GM23338 (cell line): ENCODE results near the gene PHTF2. TPM values are rescaled to one million over a fixed set of nuclear protein-coding genes. Genes with fewer than 3 reads are reported as not detected.

Experiments
- ATAC-seq: fragments of 200-7000 bp; cut with Tn5 transposase; 3 replicates; pipeline ENCODE4 v1.9.1; 2020
- DNase-seq: peaks from one replicate; pipeline ENCODE4 v3.0.0-alpha.2; 2015; ENCODE audit warnings: low spot score
- H2AFZ ChIP-seq: fragments of 200-600 bp; sonication (generic); 2 replicates; pipeline ENCODE4 v1.8.0; 2016; ENCODE audit warnings: antibody characterized with exemption, mild to moderate bottlenecking, moderate library complexity
- H3F3A ChIP-seq: fragments of 200-600 bp; sonication (generic); replicated peaks from 2 replicates; pipeline ENCODE4 v1.8.0; 2017; ENCODE audit warnings: antibody characterized with exemption, mixed run types, low read depth
- H3K27ac ChIP-seq: fragments of 200-600 bp; sonication (generic); 2 replicates; pipeline ENCODE4 v1.6.1; 2016; ENCODE audit warnings: low read depth
- H3K27me3 ChIP-seq: fragments of 200-600 bp; sonication (generic); 2 replicates; pipeline ENCODE4 v1.8.0; 2016; ENCODE audit warnings: mild to moderate bottlenecking, mixed run types, moderate library complexity; ENCODE audit not compliant: insufficient read depth
- H3K36me3 ChIP-seq: fragments of 200-600 bp; sonication (generic); 2 replicates; pipeline ENCODE4 v1.8.0; 2016; ENCODE audit warnings: mild to moderate bottlenecking; ENCODE audit not compliant: insufficient read depth
- H3K4me1 ChIP-seq: fragments of 200-600 bp; sonication (generic); 2 replicates; pipeline ENCODE4 v1.8.0; 2016; ENCODE audit warnings: mild to moderate bottlenecking, moderate library complexity; ENCODE audit not compliant: insufficient read depth
- H3K4me2 ChIP-seq: fragments of 200-600 bp; sonication (generic); 2 replicates; pipeline ENCODE4 v1.7.1; 2017; ENCODE audit warnings: mixed run types
- H3K4me3 ChIP-seq: fragments of 200-600 bp; sonication (generic); 2 replicates; pipeline ENCODE4 v1.6.1; 2016; ENCODE audit warnings: mixed run types
- H3K79me2 ChIP-seq: fragments of 200-600 bp; sonication (generic); replicated peaks from 2 replicates; pipeline ENCODE4 v1.8.0; 2017; ENCODE audit warnings: mild to moderate bottlenecking; ENCODE audit not compliant: insufficient read depth
- H3K9me2 ChIP-seq: fragments of 200-600 bp; sonication (generic); 2 replicates; pipeline ENCODE4 v1.8.0; 2017; ENCODE audit not compliant: insufficient read depth
- H4K20me1 ChIP-seq: fragments of 200-600 bp; sonication (generic); replicated peaks from 2 replicates; pipeline ENCODE4 v1.8.0; 2017; ENCODE audit warnings: mild to moderate bottlenecking; ENCODE audit not compliant: insufficient read depth
- H3K27ac Mint-ChIP-seq: 2 replicates; pipeline ENCODE4 v1.8.0; 2020; ENCODE audit warnings: inconsistent platforms, mild to moderate bottlenecking, moderate library complexity, mixed read lengths
- H3K27me3 Mint-ChIP-seq: 3 replicates; pipeline ENCODE4 v1.8.0; 2022; ENCODE audit warnings: low read depth, mild to moderate bottlenecking, moderate library complexity, mixed read lengths, inconsistent platforms; ENCODE audit not compliant: insufficient read depth, poor library complexity
- H3K36me3 Mint-ChIP-seq: 3 replicates; pipeline ENCODE4 v1.8.0; 2021; ENCODE audit warnings: low read depth, mild to moderate bottlenecking, inconsistent platforms, moderate library complexity, mixed read lengths
- H3K4me1 Mint-ChIP-seq: 3 replicates; pipeline ENCODE4 v1.8.0; 2020; ENCODE audit warnings: mild to moderate bottlenecking, inconsistent platforms, mixed read lengths
- H3K4me3 Mint-ChIP-seq: 3 replicates; pipeline ENCODE4 v1.8.0; 2021; ENCODE audit warnings: moderate library complexity, mild to moderate bottlenecking, inconsistent platforms, mixed read lengths
- H3K9me3 Mint-ChIP-seq: 3 replicates; pipeline ENCODE4 v1.8.0; 2020; ENCODE audit warnings: moderate library complexity, mild to moderate bottlenecking, inconsistent platforms, mixed read lengths
- CREB1 ChIP-seq: fragments of 250-450 bp; sonication (Bioruptor Pico); IDR thresholded peaks from 2 replicates; pipeline ENCODE4 v1.5.0; 2020; ENCODE audit warnings: low read depth, mild to moderate bottlenecking, moderate library complexity
- EZH2 ChIP-seq: fragments of 200-600 bp; sonication (generic); IDR thresholded peaks from one replicate; pipeline ENCODE4 v1.8.0; 2017; ENCODE audit warnings: antibody characterized with exemption, mild to moderate bottlenecking, low read depth; ENCODE audit not compliant: unreplicated experiment
- EZH2phosphoT487 ChIP-seq: fragments of 200-600 bp; sonication (generic); IDR thresholded peaks from one replicate; pipeline ENCODE4 v1.8.1; 2018; ENCODE audit warnings: antibody characterized with exemption; ENCODE audit not compliant: unreplicated experiment
- JUNB ChIP-seq: IDR thresholded peaks from one replicate; pipeline ENCODE4 v1.6.1; 2016; ENCODE audit warnings: antibody characterized with exemption; ENCODE audit not compliant: unreplicated experiment
- NANOG ChIP-seq: IDR thresholded peaks from 2 replicates; pipeline ENCODE4 v1.6.1; 2016; ENCODE audit warnings: antibody characterized with exemption, borderline replicate concordance
- POLR2AphosphoS5 ChIP-seq: IDR thresholded peaks from 2 replicates; pipeline ENCODE4 v1.6.1; 2016; ENCODE audit warnings: antibody characterized with exemption, low read depth
- STAT1 ChIP-seq: IDR thresholded peaks from one replicate; pipeline ENCODE4 v1.6.1; 2016; ENCODE audit warnings: antibody characterized with exemption; ENCODE audit not compliant: unreplicated experiment
- ZNF114 ChIP-seq: fragments of 250-450 bp; sonication (Bioruptor Pico); IDR thresholded peaks from 2 replicates; pipeline ENCODE4 v1.5.0; 2020; ENCODE audit warnings: mild to moderate bottlenecking, moderate library complexity
- ZNF331 ChIP-seq: fragments of 250-450 bp; sonication (Bioruptor Pico); IDR thresholded peaks from 2 replicates; pipeline ENCODE4 v1.5.0; 2020; ENCODE audit warnings: low read depth, mild to moderate bottlenecking, moderate library complexity
- polyA plus RNA-seq: library from polyadenylated mRNA; unstranded; fragments of >200 nt; fragmentation: Nextera tagmentation; extraction: Ambion mirVana; gene quantifications from 2 replicates; pipeline ENCODE4 v1.2.1, GENCODE V29; 2016
- total RNA-seq: library from RNA; depleted of rRNA; stranded (reverse); fragments of >200 nt; shearing (Covaris generic); gene quantifications from 2 replicates; pipeline ENCODE4 v1.2.3, GENCODE V29; 2014
- TF ChIP-seq, protein P1 (sequence below): fragments of 250-450 bp; sonication (Bioruptor Pico); IDR thresholded peaks from 2 replicates; pipeline ENCODE4 v1.5.0; 2020; ENCODE audit warnings: mild to moderate bottlenecking, moderate library complexity
- TF ChIP-seq, protein P2 (sequence below): IDR thresholded peaks from 2 replicates; pipeline ENCODE4 v1.6.1; 2016; ENCODE audit warnings: antibody characterized with exemption
- TF ChIP-seq, protein P3 (sequence below): IDR thresholded peaks from one replicate; pipeline ENCODE4 v1.6.1; 2018; ENCODE audit warnings: antibody characterized with exemption; ENCODE audit not compliant: unreplicated experiment
- TF ChIP-seq, protein P4 (sequence below), 2 experiments: fragments of 200-600 bp in 1 of 2; sonication (generic) in 1 of 2; conservative IDR thresholded peaks; 2 replicates each; pipeline versions ENCODE4 v1.5.1 to v1.6.1; 2016 to 2017; ENCODE audit warnings: antibody characterized with exemption in 2 of 2, low read depth in 2 of 2, mild to moderate bottlenecking in 2 of 2, moderate library complexity in 1 of 2

Gene PHTF2
- total and polyA plus RNA-seq, 2 experiments from 2014 or later = 14.6 to 24.1 TPM

DNA sequence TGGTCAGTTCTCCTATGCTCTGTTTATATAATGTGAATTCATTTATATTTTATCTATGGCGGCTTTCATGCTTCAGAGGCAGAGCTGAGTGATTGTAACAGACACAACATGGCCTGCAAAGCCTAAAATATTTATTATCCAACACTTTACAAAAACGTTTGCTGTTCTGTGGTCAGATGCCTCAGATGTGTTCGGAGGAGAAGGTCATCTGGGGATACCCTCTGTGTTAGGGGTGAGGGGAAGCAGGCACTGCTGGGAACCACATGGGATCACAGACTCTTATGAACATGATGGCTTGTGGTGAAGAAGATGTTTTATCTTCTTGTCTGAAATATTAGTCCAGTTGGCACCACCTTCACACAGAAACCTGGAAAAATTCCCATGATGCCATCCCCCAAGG, 203.4 kb downstream of the PHTF2 start:
- no peaks in the 10 kb centered on the region for H3F3A ChIP-seq

More for the DNA sequence above, 203.4 kb downstream of the PHTF2 start:
- Mint-ChIP-seq H3K4me1 (no peaks in the 10 kb centered on the region), H3K36me3 (no peaks in the 10 kb centered on the region; the same call in 2 of the 3 replicates), H3K9me3 (peaks cover 2% of the 10 kb centered on the region; the same call in 1 of the 3 replicates), H3K4me3 (no peak overlapping the region), H3K27ac (no peak overlapping the region), H3K27me3 (peaks cover 9% of the 10 kb centered on the region)
- Histone ChIP-seq H3K4me2 (no peak overlapping the region), H3K4me1 (no peaks in the 10 kb centered on the region), H4K20me1 (no peaks in the 10 kb centered on the region), H3K27ac (no peak overlapping the region), H3K36me3 (no peaks in the 10 kb centered on the region), H3K4me3 (no peak overlapping the region), H3K27me3 (no peaks in the 10 kb centered on the region), H3K9me2 (no peaks in the 10 kb centered on the region), H3K79me2 (no peaks in the 10 kb centered on the region), H2AFZ (no peak overlapping the region)
- ATAC-seq (no peak), DNase-seq (no peak)
- TF ChIP-seq, protein P1, sequence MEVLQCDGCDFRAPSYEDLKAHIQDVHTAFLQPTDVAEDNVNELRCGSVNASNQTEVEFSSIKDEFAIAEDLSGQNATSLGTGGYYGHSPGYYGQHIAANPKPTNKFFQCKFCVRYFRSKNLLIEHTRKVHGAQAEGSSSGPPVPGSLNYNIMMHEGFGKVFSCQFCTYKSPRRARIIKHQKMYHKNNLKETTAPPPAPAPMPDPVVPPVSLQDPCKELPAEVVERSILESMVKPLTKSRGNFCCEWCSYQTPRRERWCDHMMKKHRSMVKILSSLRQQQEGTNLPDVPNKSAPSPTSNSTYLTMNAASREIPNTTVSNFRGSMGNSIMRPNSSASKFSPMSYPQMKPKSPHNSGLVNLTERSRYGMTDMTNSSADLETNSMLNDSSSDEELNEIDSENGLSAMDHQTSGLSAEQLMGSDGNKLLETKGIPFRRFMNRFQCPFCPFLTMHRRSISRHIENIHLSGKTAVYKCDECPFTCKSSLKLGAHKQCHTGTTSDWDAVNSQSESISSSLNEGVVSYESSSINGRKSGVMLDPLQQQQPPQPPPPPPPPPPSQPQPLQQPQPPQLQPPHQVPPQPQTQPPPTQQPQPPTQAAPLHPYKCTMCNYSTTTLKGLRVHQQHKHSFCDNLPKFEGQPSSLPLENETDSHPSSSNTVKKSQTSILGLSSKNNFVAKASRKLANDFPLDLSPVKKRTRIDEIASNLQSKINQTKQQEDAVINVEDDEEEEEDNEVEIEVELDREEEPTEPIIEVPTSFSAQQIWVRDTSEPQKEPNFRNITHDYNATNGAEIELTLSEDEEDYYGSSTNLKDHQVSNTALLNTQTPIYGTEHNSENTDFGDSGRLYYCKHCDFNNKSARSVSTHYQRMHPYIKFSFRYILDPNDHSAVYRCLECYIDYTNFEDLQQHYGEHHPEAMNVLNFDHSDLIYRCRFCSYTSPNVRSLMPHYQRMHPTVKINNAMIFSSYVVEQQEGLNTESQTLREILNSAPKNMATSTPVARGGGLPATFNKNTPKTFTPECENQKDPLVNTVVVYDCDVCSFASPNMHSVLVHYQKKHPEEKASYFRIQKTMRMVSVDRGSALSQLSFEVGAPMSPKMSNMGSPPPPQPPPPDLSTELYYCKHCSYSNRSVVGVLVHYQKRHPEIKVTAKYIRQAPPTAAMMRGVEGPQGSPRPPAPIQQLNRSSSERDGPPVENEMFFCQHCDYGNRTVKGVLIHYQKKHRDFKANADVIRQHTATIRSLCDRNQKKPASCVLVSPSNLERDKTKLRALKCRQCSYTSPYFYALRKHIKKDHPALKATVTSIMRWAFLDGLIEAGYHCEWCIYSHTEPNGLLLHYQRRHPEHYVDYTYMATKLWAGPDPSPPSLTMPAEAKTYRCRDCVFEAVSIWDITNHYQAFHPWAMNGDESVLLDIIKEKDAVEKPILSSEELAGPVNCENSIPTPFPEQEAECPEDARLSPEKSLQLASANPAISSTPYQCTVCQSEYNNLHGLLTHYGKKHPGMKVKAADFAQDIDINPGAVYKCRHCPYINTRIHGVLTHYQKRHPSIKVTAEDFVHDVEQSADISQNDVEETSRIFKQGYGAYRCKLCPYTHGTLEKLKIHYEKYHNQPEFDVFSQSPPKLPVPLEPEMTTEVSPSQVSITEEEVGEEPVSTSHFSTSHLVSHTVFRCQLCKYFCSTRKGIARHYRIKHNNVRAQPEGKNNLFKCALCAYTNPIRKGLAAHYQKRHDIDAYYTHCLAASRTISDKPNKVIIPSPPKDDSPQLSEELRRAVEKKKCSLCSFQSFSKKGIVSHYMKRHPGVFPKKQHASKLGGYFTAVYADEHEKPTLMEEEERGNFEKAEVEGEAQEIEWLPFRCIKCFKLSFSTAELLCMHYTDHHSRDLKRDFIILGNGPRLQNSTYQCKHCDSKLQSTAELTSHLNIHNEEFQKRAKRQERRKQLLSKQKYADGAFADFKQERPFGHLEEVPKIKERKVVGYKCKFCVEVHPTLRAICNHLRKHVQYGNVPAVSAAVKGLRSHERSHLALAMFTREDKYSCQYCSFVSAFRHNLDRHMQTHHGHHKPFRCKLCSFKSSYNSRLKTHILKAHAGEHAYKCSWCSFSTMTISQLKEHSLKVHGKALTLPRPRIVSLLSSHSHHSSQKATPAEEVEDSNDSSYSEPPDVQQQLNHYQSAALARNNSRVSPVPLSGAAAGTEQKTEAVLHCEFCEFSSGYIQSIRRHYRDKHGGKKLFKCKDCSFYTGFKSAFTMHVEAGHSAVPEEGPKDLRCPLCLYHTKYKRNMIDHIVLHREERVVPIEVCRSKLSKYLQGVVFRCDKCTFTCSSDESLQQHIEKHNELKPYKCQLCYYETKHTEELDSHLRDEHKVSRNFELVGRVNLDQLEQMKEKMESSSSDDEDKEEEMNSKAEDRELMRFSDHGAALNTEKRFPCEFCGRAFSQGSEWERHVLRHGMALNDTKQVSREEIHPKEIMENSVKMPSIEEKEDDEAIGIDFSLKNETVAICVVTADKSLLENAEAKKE (CRISPR knock-in tag) = no peak
- TF ChIP-seq ZNF331 (CRISPR knock-in tag) = no peak
- TF ChIP-seq STAT1 = no peak
- TF ChIP-seq, protein P2, sequence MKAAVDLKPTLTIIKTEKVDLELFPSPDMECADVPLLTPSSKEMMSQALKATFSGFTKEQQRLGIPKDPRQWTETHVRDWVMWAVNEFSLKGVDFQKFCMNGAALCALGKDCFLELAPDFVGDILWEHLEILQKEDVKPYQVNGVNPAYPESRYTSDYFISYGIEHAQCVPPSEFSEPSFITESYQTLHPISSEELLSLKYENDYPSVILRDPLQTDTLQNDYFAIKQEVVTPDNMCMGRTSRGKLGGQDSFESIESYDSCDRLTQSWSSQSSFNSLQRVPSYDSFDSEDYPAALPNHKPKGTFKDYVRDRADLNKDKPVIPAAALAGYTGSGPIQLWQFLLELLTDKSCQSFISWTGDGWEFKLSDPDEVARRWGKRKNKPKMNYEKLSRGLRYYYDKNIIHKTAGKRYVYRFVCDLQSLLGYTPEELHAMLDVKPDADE = no peak
- TF ChIP-seq EZH2 = no peak
- TF ChIP-seq EZH2phosphoT487 = no peak
- TF ChIP-seq, protein P3, sequence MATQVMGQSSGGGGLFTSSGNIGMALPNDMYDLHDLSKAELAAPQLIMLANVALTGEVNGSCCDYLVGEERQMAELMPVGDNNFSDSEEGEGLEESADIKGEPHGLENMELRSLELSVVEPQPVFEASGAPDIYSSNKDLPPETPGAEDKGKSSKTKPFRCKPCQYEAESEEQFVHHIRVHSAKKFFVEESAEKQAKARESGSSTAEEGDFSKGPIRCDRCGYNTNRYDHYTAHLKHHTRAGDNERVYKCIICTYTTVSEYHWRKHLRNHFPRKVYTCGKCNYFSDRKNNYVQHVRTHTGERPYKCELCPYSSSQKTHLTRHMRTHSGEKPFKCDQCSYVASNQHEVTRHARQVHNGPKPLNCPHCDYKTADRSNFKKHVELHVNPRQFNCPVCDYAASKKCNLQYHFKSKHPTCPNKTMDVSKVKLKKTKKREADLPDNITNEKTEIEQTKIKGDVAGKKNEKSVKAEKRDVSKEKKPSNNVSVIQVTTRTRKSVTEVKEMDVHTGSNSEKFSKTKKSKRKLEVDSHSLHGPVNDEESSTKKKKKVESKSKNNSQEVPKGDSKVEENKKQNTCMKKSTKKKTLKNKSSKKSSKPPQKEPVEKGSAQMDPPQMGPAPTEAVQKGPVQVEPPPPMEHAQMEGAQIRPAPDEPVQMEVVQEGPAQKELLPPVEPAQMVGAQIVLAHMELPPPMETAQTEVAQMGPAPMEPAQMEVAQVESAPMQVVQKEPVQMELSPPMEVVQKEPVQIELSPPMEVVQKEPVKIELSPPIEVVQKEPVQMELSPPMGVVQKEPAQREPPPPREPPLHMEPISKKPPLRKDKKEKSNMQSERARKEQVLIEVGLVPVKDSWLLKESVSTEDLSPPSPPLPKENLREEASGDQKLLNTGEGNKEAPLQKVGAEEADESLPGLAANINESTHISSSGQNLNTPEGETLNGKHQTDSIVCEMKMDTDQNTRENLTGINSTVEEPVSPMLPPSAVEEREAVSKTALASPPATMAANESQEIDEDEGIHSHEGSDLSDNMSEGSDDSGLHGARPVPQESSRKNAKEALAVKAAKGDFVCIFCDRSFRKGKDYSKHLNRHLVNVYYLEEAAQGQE = no peak
- TF ChIP-seq, protein P4, sequence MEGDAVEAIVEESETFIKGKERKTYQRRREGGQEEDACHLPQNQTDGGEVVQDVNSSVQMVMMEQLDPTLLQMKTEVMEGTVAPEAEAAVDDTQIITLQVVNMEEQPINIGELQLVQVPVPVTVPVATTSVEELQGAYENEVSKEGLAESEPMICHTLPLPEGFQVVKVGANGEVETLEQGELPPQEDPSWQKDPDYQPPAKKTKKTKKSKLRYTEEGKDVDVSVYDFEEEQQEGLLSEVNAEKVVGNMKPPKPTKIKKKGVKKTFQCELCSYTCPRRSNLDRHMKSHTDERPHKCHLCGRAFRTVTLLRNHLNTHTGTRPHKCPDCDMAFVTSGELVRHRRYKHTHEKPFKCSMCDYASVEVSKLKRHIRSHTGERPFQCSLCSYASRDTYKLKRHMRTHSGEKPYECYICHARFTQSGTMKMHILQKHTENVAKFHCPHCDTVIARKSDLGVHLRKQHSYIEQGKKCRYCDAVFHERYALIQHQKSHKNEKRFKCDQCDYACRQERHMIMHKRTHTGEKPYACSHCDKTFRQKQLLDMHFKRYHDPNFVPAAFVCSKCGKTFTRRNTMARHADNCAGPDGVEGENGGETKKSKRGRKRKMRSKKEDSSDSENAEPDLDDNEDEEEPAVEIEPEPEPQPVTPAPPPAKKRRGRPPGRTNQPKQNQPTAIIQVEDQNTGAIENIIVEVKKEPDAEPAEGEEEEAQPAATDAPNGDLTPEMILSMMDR (conservative IDR thresholded peaks at IDR 0.05; ENCODE audit: low read depth in 2 of 2) = no peak
- no peak for TF ChIP-seq POLR2AphosphoS5
- TF ChIP-seq ZNF114 (CRISPR knock-in tag) = no peak
- no peak for TF ChIP-seq CREB1 (CRISPR knock-in tag)
- TF ChIP-seq JUNB = no peak
- TF ChIP-seq NANOG = no peak
